D721Med (cell line): ENCODE results near the gene SF1.

Source experiments
- DNase-seq: peaks from one replicate; pipeline ENCODE4 v3.0.0; 2011; ENCODE audit warnings: low spot score; ENCODE audit not compliant: insufficient read length
- FAIRE-seq: peaks from 2 replicates; lab custom pipeline; 2011; peaks lifted over from hg19 to GRCh38; lab: Jason Lieb, UNC
- TF ChIP-seq, protein P1 (sequence below): IDR thresholded peaks from 2 replicates; pipeline ENCODE4 v1.5.1; 2012; ENCODE audit warnings: mild to moderate bottlenecking, control low read depth; ENCODE audit not compliant: insufficient read depth; ENCODE audit errors: missing control alignments

Gene SF1

DNA sequence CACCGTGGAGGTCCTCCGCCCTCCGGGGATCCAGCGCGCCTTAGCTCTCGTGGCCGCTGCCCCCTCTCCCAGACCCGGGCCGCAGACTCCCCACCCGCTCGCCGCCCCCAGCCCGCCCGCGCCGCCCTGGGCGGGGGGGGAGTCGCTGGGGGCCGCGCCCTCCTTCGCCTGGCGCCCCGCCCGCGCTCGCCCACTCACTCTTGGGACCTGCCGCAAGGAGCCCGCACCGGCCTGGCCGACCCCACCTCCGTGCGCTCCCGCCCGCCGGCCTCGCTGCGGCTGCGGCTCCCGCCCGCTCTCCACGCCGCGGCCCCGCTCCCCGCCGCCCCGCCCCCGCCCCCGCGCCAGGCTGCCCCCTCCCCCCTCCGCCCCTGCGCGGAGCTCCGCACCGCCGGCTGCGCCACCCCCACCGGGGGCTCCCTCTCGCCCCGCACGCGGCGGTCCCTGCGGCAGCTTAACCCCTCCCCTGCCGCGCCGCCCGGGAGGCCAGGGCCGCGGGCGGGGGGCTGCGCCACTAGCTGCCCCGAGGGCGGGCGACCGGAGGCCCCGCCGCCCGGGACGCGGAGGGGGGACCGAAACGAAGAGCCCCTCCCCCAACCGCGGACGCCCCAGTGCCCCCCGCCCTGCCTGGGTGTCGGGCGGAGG, 33.7 kb downstream of the SF1 start:
- no peak for DNase-seq
- no peak for FAIRE-seq
- TF ChIP-seq, protein P1, sequence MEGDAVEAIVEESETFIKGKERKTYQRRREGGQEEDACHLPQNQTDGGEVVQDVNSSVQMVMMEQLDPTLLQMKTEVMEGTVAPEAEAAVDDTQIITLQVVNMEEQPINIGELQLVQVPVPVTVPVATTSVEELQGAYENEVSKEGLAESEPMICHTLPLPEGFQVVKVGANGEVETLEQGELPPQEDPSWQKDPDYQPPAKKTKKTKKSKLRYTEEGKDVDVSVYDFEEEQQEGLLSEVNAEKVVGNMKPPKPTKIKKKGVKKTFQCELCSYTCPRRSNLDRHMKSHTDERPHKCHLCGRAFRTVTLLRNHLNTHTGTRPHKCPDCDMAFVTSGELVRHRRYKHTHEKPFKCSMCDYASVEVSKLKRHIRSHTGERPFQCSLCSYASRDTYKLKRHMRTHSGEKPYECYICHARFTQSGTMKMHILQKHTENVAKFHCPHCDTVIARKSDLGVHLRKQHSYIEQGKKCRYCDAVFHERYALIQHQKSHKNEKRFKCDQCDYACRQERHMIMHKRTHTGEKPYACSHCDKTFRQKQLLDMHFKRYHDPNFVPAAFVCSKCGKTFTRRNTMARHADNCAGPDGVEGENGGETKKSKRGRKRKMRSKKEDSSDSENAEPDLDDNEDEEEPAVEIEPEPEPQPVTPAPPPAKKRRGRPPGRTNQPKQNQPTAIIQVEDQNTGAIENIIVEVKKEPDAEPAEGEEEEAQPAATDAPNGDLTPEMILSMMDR, result no peak

DNA sequence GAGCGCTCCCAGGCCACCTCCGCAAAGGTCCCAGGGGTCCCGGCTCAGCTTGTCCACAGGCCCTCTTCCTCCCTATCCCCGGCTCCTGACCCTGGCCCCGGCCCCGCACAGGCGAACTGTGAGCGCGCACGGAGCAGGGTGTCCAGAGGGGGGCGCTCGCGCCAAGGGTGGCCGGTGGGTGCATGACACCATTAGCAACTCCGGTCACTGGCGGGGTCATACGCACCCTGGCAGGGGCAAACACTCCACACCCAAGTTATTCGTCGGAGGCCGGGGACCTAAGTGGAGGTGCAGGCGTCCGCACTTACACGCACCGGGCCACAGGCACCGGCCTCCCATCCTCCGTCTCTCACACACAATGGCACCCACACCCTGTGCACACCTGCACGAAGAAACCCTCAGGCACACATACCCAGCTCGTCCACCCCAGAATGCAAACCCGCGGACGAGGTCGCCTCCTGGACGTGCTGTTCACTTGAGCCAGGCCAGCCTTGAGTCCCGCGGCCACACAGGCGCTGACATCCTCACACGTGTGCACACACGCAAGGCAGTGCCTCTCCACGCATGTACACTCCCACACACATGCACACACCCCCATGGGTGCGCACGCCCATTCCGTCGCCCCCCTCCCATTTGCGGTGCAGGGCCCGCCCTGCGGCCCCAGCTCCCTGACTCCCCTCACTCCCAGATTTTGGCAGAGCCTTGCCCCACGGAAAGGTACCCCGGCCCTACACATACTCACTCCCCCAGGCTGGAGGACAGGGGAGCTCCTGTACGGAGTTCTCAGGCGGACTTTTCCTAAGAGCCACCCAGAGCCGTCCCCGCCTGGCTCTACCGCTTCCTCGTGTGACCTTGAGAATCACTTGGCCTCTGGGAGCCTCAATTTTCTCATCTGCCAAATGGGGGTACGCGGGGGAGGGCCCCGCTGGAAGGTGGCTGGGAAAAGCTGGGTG, 34.5 kb downstream of the SF1 start, which contains the start of gene RASGRP2:
TSS of gene RASGRP2 (minus strand) at position 552 of the 953 bp plus-strand sequence. CDS start 1,276 bp downstream, outside the sequence.
- no peak for FAIRE-seq
- TF ChIP-seq, protein P1, result peak; percentile 39
- no peak for DNase-seq

DNA sequence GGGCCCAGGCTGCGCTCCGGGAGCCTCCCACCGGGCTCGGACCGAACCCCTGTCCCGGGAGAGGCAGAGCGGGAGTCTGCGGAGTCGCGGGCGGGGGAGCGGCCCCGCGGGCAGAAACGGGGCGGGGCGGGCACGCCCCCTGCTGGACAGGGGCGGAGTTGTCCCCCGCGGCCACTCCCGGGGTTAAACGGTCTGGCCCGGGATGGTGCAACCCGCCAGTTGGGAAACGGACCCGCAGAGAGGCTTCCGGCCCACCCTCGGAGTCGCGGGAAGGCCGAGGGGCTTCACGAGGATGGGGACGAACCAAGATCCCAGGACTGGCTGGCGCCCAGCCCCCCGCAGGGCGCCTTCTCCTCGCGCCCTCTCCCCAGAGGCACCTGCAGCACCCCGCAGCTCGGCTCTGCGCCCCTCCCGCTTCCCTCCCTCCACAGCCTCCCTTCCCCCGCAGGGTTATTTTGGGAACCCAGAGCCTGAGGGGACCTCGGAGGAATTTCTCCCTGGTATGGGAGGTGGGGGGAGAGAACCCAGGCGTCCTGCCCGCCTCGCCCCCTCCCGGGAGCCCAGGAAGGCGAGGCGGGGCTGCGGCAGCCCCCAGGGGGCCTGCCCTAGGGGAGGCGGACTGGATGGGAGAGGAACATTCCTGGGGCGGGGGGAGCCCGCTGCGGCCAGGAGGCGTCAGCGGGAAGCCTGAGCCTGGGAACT, 35.3 kb downstream of the SF1 start:
- FAIRE-seq, result no peak
- TF ChIP-seq, protein P1, result peak; percentile 47
- peak; percentile 90 for DNase-seq

DNA sequence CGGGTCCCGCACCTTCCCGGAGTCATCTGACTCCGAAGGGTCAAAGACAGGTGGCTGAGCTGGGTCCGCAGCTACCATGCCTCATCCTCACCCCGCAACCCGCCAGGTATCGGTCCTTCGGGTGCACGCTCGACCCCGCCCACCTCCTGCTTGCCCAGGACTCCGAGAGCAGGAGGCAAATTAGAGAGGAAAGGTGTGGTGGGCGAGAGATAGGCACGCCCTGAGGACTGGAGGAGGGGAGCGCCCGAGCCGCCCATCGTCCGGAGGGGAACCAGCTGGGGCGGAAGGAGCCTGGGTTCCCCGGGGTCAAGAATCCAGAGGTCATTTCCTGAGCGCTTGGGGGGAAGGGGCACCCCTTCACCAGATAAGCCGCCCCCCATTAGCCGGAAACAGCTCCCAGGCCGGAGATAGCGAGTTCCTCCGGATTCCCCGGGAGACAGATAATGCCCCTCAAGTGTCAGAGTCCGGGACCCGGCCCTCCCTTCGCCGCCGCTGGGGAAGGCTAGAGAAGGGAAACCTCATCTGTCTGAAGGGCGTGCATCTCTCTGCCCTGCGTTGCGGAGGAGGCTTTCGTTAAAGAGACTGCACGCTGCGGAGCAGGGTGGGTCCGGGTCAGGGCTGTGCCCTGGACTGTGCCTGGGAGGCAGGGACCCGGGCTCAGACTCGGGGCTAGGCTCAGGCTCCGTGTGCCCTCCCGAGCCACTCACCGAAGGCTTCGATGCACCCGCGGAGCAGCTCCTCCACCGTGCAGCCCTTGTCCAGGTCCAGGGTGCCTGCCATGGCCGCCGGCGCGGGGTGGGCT, 36.1 kb downstream of the SF1 start:
- TF ChIP-seq, protein P1, result no peak
- no peak for FAIRE-seq
- DNase-seq, result no peak

DNA sequence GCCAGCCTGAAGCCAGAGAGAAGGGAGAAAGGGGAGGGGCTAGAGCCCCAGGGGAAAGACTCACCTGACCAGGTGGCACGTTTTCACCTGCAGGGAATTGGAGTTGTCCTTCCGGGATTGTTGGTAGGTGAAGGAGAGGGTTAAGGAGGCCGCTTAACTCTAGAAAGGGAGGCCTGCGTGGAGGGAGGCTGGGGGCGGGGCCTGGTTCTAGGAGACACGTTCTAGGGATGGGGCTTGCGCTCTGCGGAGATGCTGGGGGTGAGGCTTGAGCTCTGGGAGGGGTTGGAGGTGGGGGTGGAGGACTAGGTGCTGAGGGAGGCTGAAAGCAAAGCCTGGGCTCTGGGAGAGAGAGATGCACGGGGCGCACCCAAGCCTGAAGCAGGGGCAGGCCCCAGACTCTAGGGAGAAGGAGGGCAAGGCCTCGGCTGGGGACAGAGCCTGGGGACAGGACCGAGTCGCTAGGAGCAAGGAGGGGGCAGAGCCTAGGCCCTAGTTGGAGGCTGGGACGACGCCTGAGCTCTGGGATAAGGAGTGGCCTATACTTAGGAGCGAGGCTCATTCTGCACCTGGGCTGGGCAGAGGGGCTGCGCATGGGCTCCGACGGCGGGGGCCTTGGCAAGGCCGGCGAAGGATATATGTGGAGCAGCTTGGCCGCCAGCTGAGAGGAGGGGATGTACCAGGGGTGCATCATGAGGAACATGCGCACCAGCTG, 36.8 kb downstream of the SF1 start:
- TF ChIP-seq, protein P1, result no peak
- DNase-seq (no peak), FAIRE-seq (no peak)

DNA sequence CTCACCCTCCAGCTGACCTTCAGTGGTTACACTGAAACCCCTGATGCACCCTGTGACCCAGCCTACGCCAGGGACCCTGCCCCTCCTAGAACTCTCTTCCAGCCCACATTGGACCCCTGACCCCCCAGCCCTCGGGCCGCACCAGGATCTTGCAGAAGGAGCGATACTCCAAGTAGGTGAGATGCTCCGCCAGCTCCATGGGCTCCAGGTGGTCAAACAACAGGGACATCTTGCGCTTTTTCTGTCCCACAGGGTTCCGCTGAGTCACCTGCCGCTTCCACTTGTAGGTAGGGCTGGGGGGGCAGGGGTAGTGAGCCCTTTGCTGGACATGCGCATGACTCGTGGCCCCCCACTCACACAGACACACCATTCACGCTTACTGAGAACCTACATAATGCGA, 38.5 kb downstream of the SF1 start:
- DNase-seq, result no peak
- TF ChIP-seq, protein P1, result no peak
- no peak for FAIRE-seq
